Measurements from ENCODE around the gene RFNG. TPM values are rescaled to one million over a fixed set of nuclear protein-coding genes. Genes with fewer than 3 reads are reported as not detected.
"Not testable (repeated sequence)": the region's sequence is repeated elsewhere in the genome, so short reads cannot be mapped to it uniquely, and the experiment has no call there.

The RFNG gene
- total and polyA plus RNA-seq, 2 donors, result 8.1 to 45.4 TPM

- Histone ChIP-seq H3K27me3 (ENCODE audit: control insufficient read depth in 2 of 2, insufficient read depth in 1 of 2, low read length in 1 of 2) (no peaks in the 10 kb centered on the region), H3K36me3 (ENCODE audit: control insufficient read depth in 2 of 2, insufficient read depth in 2 of 2, low read length in 1 of 2) (peaks cover 0 to 5% of the 10 kb centered on the region in 2 donors), H3K27ac (ENCODE audit: low read depth in 1 of 2, low read length in 1 of 2) (no peak overlapping the region), H3K4me3 (ENCODE audit: low read length in 2 of 2) (no peak overlapping the region), H3K4me1 (ENCODE audit: control insufficient read depth in 2 of 2, insufficient read depth in 2 of 2, low read length in 2 of 2) (peaks cover 10 to 21% of the 10 kb centered on the region in 2 donors), H3K9me3 (ENCODE audit: control insufficient read depth in 2 of 2, insufficient read depth in 1 of 2, low read length in 1 of 2) (peaks cover 0 to 2% of the 10 kb centered on the region in 2 donors)
- 99% methylated on average over 8 of the region's 8 CpGs for WGBS
- DNase-seq (ENCODE audit: low read depth in 6 of 9, low spot score in 9 of 9), result no peak
Measured at GRCh38 chr17:82039695-82040299, 11.8 kb downstream of the RFNG start.

DNA sequence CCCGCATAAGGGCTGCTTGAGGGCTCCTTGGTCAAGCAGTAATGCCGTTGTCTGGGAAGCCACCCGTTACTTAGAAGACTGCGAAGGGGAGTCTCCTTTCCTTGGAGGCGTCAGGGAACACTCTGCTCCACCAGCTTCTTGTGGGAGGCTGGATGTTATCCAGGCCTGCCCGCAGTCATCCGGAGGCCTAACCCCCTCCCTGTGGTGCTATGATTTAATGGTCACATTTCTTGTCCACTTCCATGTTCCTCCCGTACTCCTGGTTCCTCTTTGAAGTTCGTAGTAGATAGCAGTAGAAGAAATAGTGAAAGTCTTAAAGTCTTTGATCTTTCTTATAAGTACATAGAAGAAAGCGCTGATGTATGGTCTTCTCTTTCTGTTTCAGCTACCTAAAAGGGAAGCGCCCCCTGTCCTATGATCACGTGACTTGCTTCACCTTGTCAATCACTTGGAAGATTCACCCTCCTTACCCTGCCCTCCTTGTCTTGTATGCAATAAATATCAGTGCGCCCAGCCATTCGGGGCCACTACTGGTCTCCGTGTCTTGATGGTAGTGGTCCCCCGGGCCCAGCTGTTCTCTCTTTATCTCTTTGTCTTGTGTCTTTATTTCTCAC is 12.7 kb downstream of the RFNG start:
- H3K27me3 ChIP-seq (ENCODE audit: control insufficient read depth in 2 of 2, insufficient read depth in 1 of 2, low read length in 1 of 2); H3K36me3 ChIP-seq (ENCODE audit: control insufficient read depth in 2 of 2, insufficient read depth in 2 of 2, low read length in 1 of 2); H3K4me3 ChIP-seq (ENCODE audit: low read length in 2 of 2); H3K9me3 ChIP-seq (ENCODE audit: control insufficient read depth in 2 of 2, insufficient read depth in 1 of 2, low read length in 1 of 2); H3K27ac ChIP-seq (ENCODE audit: low read depth in 1 of 2, low read length in 1 of 2): not testable (repeated sequence)
- DNase-seq (ENCODE audit: low read depth in 6 of 9, low spot score in 9 of 9), result peak in 1 of 9 donors; percentile 31
- 80% methylated on average over 16 of the region's 16 CpGs for WGBS
- peaks cover 10 to 21% of the 10 kb centered on the region in 2 donors for H3K4me1 ChIP-seq (ENCODE audit: control insufficient read depth in 2 of 2, insufficient read depth in 2 of 2, low read length in 2 of 2)

- DNase-seq (ENCODE audit: low read depth in 6 of 9, low spot score in 9 of 9), result no peak
- Histone ChIP-seq H3K4me3 (ENCODE audit: low read length in 2 of 2) (peak overlapping the region; percentile 41 to 68), H3K27me3 (ENCODE audit: control insufficient read depth in 2 of 2, insufficient read depth in 1 of 2, low read length in 1 of 2) (peaks cover 0 to 6% of the 10 kb centered on the region in 2 donors), H3K36me3 (ENCODE audit: control insufficient read depth in 2 of 2, insufficient read depth in 2 of 2, low read length in 1 of 2) (peaks cover 0 to 7% of the 10 kb centered on the region in 2 donors), H3K27ac (ENCODE audit: low read depth in 1 of 2, low read length in 1 of 2) (no peak overlapping the region), H3K9me3 (ENCODE audit: control insufficient read depth in 2 of 2, insufficient read depth in 1 of 2, low read length in 1 of 2) (peaks cover 0 to 2% of the 10 kb centered on the region in 2 donors), H3K4me1 (ENCODE audit: control insufficient read depth in 2 of 2, insufficient read depth in 2 of 2, low read length in 2 of 2) (peaks cover 10 to 21% of the 10 kb centered on the region in 2 donors)
- 9% methylated on average over 10 of the region's 10 CpGs for WGBS
Measured at GRCh38 chr17:82037889-82038195, 13.8 kb downstream of the RFNG start.

- Histone ChIP-seq H3K27me3 (ENCODE audit: control insufficient read depth in 2 of 2, insufficient read depth in 1 of 2, low read length in 1 of 2) (peaks cover 0 to 12% of the 10 kb centered on the region in 2 donors), H3K9me3 (ENCODE audit: control insufficient read depth in 2 of 2, insufficient read depth in 1 of 2, low read length in 1 of 2) (peaks cover 0 to 2% of the 10 kb centered on the region in 2 donors), H3K36me3 (ENCODE audit: control insufficient read depth in 2 of 2, insufficient read depth in 2 of 2, low read length in 1 of 2) (peaks cover 0 to 7% of the 10 kb centered on the region in 2 donors), H3K27ac (ENCODE audit: low read depth in 1 of 2, low read length in 1 of 2) (peak within 1 kb of the TSS; percentile 91 to 94), H3K4me3 (ENCODE audit: low read length in 2 of 2) (peak within 1 kb of the TSS; percentile 65 to 68), H3K4me1 (ENCODE audit: control insufficient read depth in 2 of 2, insufficient read depth in 2 of 2, low read length in 2 of 2) (peaks cover 10 to 24% of the 10 kb centered on the region in 2 donors)
- WGBS, result under 1% methylated on average over 92 of the region's 92 CpGs
- peak; percentile 69 to 97 (median 91) for DNase-seq (ENCODE audit: low read depth in 6 of 9, low spot score in 9 of 9)
Measured at GRCh38 chr17:82037092-82037888, 14.3 kb downstream of the RFNG start, which contains the start of gene DCXR. DCXR (minus strand) TSS chr17:82037697; CDS start chr17:82037682, 15 bp downstream.

DNA sequence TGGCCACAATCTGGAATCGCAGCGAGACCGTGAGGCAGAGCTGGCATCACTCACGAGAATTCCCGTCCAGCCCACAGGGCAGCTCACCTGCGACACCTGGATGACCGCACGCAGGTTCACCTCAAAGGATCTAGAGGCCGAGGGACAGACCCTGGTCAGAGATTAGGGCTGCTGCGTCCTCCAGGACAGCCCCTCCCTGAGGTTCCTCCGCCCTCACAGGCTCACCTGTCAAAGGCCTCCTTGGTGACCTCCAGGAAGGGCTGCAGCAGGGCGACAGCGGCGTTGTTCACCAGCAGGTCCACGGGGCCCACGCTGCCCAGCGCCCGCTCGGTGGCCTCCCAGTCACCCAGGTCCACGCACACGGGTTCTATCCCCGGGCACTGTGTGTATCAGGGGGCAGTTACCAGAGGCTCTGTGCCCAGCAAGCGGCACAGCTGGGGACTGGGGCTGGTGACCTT is 14.9 kb downstream of the RFNG start:
- peaks cover 0 to 7% of the 10 kb centered on the region in 2 donors for H3K36me3 ChIP-seq (ENCODE audit: control insufficient read depth in 2 of 2, insufficient read depth in 2 of 2, low read length in 1 of 2)
- 57% methylated on average over 23 of the region's 23 CpGs for WGBS
- peaks cover 14 to 28% of the 10 kb centered on the region in 2 donors for H3K4me1 ChIP-seq (ENCODE audit: control insufficient read depth in 2 of 2, insufficient read depth in 2 of 2, low read length in 2 of 2)
- H3K4me3 ChIP-seq (ENCODE audit: low read length in 2 of 2), result peak overlapping the region; percentile 65 to 68
- no peak for DNase-seq (ENCODE audit: low read depth in 6 of 9, low spot score in 9 of 9)
- peak overlapping the region in 1 of 2 donors; percentile 60 for H3K27ac ChIP-seq (ENCODE audit: low read depth in 1 of 2, low read length in 1 of 2)
- peaks cover 0 to 2% of the 10 kb centered on the region in 2 donors for H3K9me3 ChIP-seq (ENCODE audit: control insufficient read depth in 2 of 2, insufficient read depth in 1 of 2, low read length in 1 of 2)
- peaks cover 3 to 17% of the 10 kb centered on the region in 2 donors for H3K27me3 ChIP-seq (ENCODE audit: control insufficient read depth in 2 of 2, insufficient read depth in 1 of 2, low read length in 1 of 2)

DNA sequence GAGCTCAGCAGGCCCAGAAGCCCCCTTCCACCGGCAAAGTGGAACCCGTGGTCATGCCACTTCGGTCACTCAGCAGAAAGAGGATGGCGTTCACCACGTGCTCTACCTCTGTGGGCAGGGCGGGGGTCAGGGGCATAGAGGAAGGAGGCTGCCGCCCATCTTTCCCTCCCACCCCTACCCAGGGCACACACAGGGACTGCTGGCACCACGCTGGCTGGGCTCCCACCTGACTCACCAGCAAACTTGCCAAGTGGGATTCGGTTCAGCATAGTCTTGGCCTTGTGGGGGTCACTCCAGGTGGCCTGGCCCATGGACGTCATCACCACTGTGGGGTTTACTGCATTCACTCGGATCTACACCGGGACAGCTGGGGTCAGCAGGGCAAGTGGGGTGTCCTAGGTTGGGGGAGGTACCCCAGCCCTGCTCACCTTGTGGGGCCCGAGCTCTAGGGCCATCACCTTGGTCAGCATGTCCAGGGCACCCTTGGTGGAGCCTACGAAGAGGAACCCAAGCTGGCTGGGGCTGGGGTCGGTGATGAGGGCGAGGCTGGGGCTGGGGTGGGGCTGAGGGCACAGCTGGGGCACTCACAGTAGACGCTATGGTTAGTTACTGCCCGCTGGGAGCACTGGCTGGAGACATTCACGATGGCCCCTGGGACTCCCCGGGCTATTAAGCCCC is 15.5 kb downstream of the RFNG start:
- Histone ChIP-seq H3K9me3 (ENCODE audit: control insufficient read depth in 2 of 2, insufficient read depth in 1 of 2, low read length in 1 of 2) (peaks cover 0 to 2% of the 10 kb centered on the region in 2 donors), H3K36me3 (ENCODE audit: control insufficient read depth in 2 of 2, insufficient read depth in 2 of 2, low read length in 1 of 2) (peaks cover 0 to 7% of the 10 kb centered on the region in 2 donors), H3K4me3 (ENCODE audit: low read length in 2 of 2) (peak overlapping the region; percentile 65 to 68), H3K27me3 (ENCODE audit: control insufficient read depth in 2 of 2, insufficient read depth in 1 of 2, low read length in 1 of 2) (peaks cover 5 to 18% of the 10 kb centered on the region in 2 donors), H3K27ac (ENCODE audit: low read depth in 1 of 2, low read length in 1 of 2) (no peak overlapping the region), H3K4me1 (ENCODE audit: control insufficient read depth in 2 of 2, insufficient read depth in 2 of 2, low read length in 2 of 2) (peaks cover 14 to 30% of the 10 kb centered on the region in 2 donors)
- WGBS, result 97% methylated on average over 20 of the region's 20 CpGs
- no peak for DNase-seq (ENCODE audit: low read depth in 6 of 9, low spot score in 9 of 9)

GRCh38 chr17:82035488-82035887 is 16.1 kb downstream of the RFNG start:
- Histone ChIP-seq H3K4me3 (ENCODE audit: low read length in 2 of 2) (no peak overlapping the region), H3K36me3 (ENCODE audit: control insufficient read depth in 2 of 2, insufficient read depth in 2 of 2, low read length in 1 of 2) (peaks cover 0 to 7% of the 10 kb centered on the region in 2 donors), H3K9me3 (ENCODE audit: control insufficient read depth in 2 of 2, insufficient read depth in 1 of 2, low read length in 1 of 2) (peaks cover 0 to 2% of the 10 kb centered on the region in 2 donors), H3K27me3 (ENCODE audit: control insufficient read depth in 2 of 2, insufficient read depth in 1 of 2, low read length in 1 of 2) (peaks cover 6 to 24% of the 10 kb centered on the region in 2 donors), H3K4me1 (ENCODE audit: control insufficient read depth in 2 of 2, insufficient read depth in 2 of 2, low read length in 2 of 2) (peaks cover 14 to 36% of the 10 kb centered on the region in 2 donors), H3K27ac (ENCODE audit: low read depth in 1 of 2, low read length in 1 of 2) (no peak overlapping the region)
- no peak for DNase-seq (ENCODE audit: low read depth in 6 of 9, low spot score in 9 of 9)
- WGBS, result 97% methylated on average over 8 of the region's 8 CpGs

GRCh38 chr17:82034371-82035011 is 17.1 kb downstream of the RFNG start:
- 96% methylated on average over 23 of the region's 23 CpGs for WGBS
- H3K27me3 ChIP-seq (ENCODE audit: control insufficient read depth in 2 of 2, insufficient read depth in 1 of 2, low read length in 1 of 2), result peaks cover 6 to 31% of the 10 kb centered on the region in 2 donors
- H3K4me3 ChIP-seq (ENCODE audit: low read length in 2 of 2), result no peak overlapping the region
- peaks cover 0 to 2% of the 10 kb centered on the region in 2 donors for H3K9me3 ChIP-seq (ENCODE audit: control insufficient read depth in 2 of 2, insufficient read depth in 1 of 2, low read length in 1 of 2)
- peaks cover 0 to 7% of the 10 kb centered on the region in 2 donors for H3K36me3 ChIP-seq (ENCODE audit: control insufficient read depth in 2 of 2, insufficient read depth in 2 of 2, low read length in 1 of 2)
- no peak overlapping the region for H3K27ac ChIP-seq (ENCODE audit: low read depth in 1 of 2, low read length in 1 of 2)
- peaks cover 19 to 44% of the 10 kb centered on the region in 2 donors for H3K4me1 ChIP-seq (ENCODE audit: control insufficient read depth in 2 of 2, insufficient read depth in 2 of 2, low read length in 2 of 2)
- DNase-seq (ENCODE audit: low read depth in 6 of 9, low spot score in 9 of 9), result no peak
